Urothelium cell line (cell line): ENCODE data around the gene MIPOL1.
"Not testable (repeated sequence)": the region's sequence is repeated elsewhere in the genome, so short reads cannot be mapped to it uniquely, and the experiment has no call there.

Source experiments
- DNase-seq: peaks from one replicate; pipeline ENCODE4 v3.0.0; 2011; ENCODE audit warnings: low spot score, mixed read lengths
- FAIRE-seq: peaks from 2 replicates; lab custom pipeline; 2011; peaks lifted over from hg19 to GRCh38; lab: Jason Lieb, UNC

MIPOL1 gene

GRCh38 chr14:37197421-37198272 lies at the start of gene MIPOL1:
MIPOL1 (plus strand) TSS chr14:37197937; CDS start chr14:37247889, 49,952 bp downstream.
- FAIRE-seq, result peak; percentile 40

DNA sequence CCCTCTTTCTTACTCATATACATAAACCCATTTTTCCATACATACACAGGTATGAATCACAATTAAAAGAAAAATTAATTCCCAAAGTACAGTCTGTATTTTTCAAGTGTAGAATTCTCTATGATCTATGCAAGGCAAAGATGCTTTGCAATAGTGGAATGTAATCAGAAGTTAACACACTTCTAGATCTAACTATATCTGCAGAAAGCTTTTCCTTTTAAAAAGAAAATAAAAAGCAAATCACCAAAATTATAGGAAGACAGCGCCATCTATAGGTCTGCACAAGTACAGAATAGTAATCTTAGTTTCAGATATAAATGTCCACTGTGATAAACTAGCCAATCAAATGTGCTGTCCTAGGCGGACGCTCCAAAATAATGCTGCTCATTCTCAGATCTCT lies 47.3 kb upstream of the MIPOL1 start:
- FAIRE-seq, result no peak
- peak; percentile 42 for DNase-seq

More at GRCh38 chr14:37197421-37198272, at the start of gene MIPOL1:
- DNase-seq, result peak; percentile 91

- no peak for FAIRE-seq
Measured at GRCh38 chr14:37153005-37153404, 44.7 kb upstream of the MIPOL1 start.

GRCh38 chr14:37153483-37153882 lies 44.3 kb upstream of the MIPOL1 start:
- DNase-seq (no peak), FAIRE-seq (no peak)

More at GRCh38 chr14:37153005-37153404, 44.7 kb upstream of the MIPOL1 start:
- DNase-seq, result no peak

GRCh38 chr14:37157987-37158386 lies 39.8 kb upstream of the MIPOL1 start:
- DNase-seq (no peak), FAIRE-seq (no peak)

DNA sequence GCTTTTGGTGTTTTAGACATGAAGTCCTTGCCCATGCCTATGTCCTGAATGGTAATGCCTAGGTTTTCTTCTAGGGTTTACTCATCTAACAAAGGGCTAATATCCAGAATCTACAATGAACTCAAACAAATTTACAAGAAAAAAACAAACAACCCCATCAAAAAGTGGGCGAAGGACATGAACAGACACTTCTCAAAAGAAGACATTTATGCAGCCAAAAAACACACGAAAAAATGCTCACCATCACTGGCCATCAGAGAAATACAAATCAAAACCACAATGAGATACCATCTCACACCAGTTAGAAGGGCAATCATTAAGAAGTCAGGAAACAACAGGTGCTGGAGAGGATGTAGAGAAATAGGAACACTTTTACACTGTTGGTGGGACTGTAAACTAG lies 35.4 kb upstream of the MIPOL1 start:
- not testable (repeated sequence) for DNase-seq, FAIRE-seq

DNA sequence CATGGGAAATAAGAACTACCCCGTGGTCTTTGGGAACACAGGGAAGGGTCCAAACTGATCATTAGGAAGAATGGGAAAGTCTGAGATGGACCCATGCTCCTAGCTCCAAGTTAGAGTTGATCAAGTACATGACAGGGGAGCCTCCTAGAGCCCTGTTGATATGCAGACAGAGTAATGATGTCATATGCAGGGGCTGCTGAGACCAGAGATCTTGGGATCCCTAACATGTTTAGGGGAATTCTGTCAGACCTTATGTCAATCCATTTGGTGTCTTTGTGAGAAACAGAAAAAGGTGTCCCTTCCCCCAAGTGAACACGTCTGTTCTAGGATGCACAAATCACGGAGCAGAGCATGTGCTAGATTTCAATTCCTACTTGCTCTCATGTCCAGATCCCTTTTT lies 31.9 kb upstream of the MIPOL1 start:
- FAIRE-seq, result no peak
- no peak for DNase-seq

DNA sequence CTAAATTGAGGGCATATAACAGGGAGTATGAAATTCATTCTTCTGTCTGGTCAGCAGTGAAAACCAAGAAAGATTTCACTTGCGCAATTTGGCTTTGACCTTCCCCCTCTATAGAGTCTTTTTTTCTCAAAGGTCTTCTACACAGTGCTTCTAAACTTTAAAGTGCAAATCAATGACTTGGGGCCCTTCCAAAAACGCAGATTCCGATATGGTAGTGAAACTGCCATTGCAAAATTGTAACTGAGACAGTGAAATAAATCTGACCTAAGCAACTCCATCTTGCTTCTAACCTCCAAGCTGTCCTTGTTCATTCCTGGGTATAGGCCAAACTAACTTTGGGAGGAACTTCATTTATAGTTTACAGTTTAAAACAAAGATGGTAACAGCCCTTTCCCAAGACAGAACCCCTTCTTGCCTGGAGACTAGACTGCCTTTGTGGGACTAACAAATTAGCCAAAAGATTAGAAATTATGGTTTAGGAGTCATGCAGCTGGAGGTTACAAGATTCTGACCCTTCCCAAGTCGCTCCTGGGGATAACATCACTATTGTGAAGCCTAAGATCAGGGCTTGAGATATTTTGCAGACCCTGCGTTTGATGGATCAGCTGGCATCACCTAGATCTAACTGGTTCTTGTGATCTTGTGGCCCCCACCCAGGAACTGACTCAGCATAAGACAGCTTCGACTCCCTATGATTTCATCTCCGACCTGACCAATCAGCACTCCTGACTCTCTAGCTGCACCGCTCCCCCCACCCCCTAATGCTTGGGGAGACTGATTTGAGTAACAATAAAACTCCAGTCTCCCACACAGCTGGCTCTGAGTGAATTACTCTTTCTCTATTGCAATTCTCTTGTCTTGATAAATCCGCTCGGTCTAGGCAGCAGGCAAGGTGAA lies 30.3 kb upstream of the MIPOL1 start:
- DNase-seq (no peak), FAIRE-seq (no peak)

DNA sequence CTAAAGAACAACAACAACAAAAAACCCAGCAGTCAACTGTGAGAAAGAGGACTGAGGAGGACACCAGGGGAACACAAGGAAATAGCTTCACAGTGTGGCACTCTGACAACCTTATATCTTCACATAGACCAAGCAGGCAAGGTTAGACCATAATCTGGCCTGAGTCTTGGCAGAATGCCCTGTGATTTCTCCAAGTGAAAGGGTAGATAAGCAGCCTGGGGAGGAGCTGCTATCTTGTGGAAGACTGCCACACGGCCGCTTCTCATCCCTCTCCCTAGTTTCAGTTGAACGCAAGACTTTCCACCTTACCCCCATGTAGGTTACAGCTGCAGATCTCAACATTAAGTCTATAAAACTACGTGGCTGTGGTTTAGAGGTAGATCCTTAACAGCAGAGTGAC lies 29.0 kb upstream of the MIPOL1 start:
- FAIRE-seq (no peak), DNase-seq (no peak)

- no peak for DNase-seq
- no peak for FAIRE-seq
Measured at GRCh38 chr14:37170237-37170636, 27.5 kb upstream of the MIPOL1 start.

DNA sequence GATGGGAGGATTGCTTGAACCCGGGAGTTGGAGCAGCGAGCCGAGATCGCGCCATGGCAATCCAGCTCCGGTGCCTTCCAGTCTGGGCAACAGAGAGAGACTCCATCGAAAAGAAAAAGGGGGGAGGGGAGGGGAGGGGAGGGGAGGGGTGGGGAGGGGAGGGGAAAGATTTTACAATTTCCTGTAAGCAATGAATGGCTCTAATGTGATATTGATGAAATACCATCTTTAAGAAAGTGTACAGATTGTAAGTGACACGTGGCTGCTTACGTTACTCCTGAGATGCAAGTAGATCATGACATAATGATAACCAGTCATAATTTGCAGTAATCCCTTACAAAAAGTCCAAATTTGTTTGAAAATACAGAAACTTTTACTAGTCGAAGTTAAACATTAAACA lies 26.7 kb upstream of the MIPOL1 start:
- FAIRE-seq, result no peak

DNA sequence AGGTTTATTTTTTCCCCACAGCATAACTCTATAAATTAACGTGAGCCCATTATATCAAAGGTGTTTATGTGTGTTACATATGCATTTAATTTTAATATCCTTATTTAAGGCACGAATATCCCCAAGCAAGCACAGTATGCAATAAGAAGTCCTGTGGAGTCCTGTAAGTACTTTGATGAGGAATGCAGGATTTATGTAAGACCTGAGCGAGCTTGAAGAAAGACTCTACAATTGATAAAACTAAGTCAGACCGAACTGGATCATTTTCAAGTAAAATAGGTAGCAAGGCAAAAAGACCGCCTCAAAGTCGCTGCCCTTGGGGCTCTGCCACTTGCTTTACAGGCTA lies 26.1 kb upstream of the MIPOL1 start:
- FAIRE-seq (no peak), DNase-seq (no peak)

More for the DNA sequence above, 26.7 kb upstream of the MIPOL1 start:
- no peak for DNase-seq

DNA sequence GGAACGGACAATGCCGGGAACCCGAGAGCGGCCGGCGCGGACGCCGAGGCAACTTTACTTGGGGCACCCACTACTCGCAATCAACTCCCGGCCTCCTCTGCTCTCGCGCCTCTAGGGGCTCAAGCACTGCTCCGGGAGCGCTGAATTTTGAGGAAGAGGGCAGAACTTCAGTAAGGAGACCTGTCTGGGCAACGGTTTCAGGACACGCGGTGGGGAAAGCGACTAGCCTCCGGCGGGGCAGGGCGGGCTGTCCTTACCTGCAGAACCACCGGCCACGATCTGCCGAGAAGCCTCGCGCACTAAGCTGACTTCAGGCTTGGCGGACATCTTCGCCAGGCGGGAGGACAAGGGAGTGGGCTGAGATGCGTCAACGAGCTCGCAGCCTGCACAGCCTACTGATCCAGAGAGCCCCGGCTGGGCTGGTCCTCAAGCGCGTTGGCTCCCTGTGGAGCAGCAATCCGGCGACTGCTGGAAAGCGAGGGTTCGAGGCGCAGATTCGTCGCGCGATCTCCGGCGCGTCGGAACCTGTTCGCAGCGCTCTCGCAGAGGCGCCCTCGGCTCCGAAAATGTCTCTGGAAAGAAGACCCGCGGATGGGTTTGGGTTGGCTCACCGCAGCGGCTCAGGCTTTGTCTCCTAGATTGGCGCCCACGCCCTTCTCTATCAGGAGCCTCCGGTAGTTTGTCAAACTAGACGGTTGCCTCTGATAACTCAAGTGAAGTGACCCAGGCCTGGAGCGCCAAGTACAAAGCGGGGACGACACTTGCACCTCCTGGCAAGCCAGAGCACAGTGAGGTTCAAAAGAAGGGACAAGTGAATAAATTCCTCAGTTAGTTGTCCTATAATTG lies 25.5 kb upstream of the MIPOL1 start, which contains the start of gene SLC25A21:
TSS of gene SLC25A21 (minus strand) at position 583 of the 846 bp plus-strand sequence.
- DNase-seq (peak; percentile 82), FAIRE-seq (no peak)

DNA sequence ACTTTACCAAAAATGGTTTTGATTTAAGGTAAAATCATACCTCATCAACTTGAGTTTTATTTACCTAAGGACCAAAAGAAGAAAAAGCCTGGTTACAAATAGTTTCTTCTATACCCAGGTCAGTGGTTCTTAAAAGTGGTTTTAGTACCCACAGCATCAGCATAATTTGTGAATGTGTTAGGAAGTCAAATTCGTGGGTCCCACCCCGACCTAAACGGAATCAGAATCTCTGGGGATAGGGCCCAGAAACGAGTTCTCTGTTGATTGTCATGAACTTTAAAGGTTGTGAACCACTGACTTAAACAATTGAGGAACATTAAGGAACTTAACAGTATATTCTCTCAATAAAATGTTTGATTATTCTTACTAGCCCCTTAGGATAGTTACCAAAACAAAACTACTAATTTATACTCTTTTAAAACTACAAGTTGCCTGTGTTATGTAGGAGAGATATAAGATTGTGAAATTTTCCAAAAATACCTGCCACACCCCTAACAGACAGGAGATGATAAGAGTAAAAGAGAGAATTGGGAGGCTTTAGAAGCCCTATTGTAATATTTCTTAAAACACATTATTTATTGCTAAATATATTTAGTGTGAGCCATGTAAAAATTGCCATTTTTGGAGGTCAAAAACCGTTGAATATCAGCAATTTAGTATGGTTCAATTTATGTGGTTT lies 24.7 kb upstream of the MIPOL1 start:
- no peak for DNase-seq
- no peak for FAIRE-seq

- FAIRE-seq (no peak), DNase-seq (no peak)
Measured at GRCh38 chr14:37179896-37180502, 17.7 kb upstream of the MIPOL1 start.

DNA sequence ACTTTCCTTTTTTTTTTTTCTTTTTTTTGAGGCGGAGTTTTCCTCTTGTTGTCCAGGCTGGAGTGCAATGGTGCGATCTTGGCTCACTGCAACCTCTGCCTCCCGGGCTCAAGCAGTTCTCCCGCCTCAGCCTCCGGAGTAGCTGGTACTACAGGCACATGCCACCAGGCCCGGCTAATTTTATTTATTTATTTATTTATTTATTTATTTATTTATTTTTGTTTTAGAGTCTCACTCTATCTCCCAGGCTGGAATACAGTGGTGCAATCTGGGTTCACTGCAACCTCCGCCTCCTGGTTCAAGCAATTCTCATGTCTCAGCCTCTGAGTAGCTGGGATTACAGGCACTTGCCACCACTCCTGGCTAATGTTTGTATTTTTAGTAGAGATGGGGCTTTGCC lies 16.9 kb upstream of the MIPOL1 start:
- not testable (repeated sequence) for FAIRE-seq, DNase-seq

GRCh38 chr14:37181441-37181840 lies 16.3 kb upstream of the MIPOL1 start:
- FAIRE-seq, result no peak

GRCh38 chr14:37184520-37184919 lies 13.2 kb upstream of the MIPOL1 start:
- not testable (repeated sequence) for DNase-seq, FAIRE-seq

More at GRCh38 chr14:37181441-37181840, 16.3 kb upstream of the MIPOL1 start:
- no peak for DNase-seq

GRCh38 chr14:37185670-37186069 lies 12.1 kb upstream of the MIPOL1 start:
- FAIRE-seq (no peak), DNase-seq (no peak)

- DNase-seq (no peak), FAIRE-seq (no peak)
Measured at GRCh38 chr14:37186865-37187264, 10.9 kb upstream of the MIPOL1 start.
